Fibroblast of peridontal ligament (primary cell): ENCODE results near the gene CRIP2.

Experiments used
- DNase-seq: peaks from one replicate; pipeline ENCODE4 v3.0.0-alpha.2; 2010; ENCODE audit errors: extremely low read depth

The CRIP2 gene, protein sequence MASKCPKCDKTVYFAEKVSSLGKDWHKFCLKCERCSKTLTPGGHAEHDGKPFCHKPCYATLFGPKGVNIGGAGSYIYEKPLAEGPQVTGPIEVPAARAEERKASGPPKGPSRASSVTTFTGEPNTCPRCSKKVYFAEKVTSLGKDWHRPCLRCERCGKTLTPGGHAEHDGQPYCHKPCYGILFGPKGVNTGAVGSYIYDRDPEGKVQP

DNA sequence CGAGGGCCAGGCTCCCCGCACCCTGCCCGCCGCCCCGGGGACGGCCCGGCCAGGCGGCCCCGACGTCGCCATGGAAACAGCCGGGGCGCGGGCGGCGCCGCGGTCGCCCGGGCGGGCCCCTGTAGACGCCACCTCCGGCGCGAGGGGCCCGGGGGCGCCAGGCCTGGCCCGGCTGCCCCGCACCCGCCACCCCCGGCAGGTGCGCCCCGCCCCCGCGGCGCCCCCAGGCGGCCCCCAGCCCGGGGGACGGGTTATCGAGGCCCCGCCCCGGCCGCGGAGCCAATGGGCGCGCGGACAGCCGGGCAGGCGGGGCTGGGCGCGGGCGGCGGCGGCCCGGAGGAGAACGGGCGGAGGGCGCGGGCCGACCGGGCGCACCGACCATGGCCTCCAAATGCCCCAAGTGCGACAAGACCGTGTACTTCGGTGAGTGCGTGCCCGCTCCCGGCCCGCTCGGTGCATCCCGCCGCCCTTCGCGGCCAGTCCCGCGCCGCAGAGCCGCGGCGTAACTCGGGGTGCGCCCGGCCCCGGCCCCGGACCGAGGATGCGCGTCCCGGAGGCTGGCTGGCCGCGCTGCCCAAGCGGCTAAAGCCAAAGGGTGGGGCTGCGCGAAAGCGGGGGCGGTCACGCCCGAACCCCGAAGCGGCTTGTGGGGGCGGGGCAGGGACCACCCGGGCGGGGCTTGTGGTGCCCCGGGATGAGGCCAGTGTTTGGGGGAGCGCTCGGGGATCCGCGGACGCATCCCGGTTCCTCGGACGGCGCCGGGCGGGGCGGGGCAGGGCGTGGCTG, at the start of gene CRIP2:
CRIP2 (plus strand) TSS at position 339 of the 786 bp plus-strand sequence; CDS start at position 381, 42 bp downstream.
- no peak for DNase-seq

GRCh38 chr14:105424861-105425260, 49.8 kb upstream of the CRIP2 start:
- DNase-seq = no peak

- DNase-seq = no peak
Measured at GRCh38 chr14:105425823-105426247, 48.8 kb upstream of the CRIP2 start.

DNA sequence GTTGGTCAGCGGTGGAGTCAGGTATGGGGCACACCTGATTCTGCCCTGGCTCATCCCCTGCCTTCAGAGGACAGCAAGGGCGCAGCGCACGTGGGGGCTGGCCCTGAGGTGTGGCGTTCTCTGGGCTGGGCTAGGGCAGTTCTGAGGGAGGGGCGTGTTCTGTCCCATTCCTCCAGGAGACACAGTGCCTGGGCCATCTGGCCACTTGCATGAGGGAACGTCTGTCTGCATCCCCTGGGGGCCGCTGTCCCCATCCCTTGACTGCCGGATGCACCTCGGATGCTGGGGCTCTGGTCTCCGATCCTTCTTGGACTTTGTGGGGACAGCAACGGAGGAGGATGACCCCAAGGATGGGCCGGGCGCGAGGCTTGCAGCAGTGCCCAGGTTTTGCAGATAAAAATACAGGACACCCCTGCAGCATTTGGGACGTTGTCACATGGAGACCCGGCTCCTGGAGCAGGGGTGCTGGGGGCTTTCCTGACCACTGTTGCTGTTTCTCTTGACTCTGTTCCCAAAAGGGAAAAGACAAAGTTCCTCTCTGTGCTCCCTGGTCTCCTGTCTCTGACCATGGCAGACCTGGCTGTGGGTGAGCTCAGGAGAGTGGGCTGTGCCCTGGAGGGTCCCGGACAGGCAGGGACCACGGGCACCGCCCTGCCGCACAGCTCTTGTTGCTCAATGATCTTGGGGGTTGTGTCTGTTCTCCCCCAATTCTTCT, 48.0 kb upstream of the CRIP2 start:
- DNase-seq = no peak

GRCh38 chr14:105427412-105427811, 47.2 kb upstream of the CRIP2 start:
- no peak for DNase-seq

- DNase-seq = no peak
Measured at GRCh38 chr14:105427936-105428485, 46.6 kb upstream of the CRIP2 start.

DNA sequence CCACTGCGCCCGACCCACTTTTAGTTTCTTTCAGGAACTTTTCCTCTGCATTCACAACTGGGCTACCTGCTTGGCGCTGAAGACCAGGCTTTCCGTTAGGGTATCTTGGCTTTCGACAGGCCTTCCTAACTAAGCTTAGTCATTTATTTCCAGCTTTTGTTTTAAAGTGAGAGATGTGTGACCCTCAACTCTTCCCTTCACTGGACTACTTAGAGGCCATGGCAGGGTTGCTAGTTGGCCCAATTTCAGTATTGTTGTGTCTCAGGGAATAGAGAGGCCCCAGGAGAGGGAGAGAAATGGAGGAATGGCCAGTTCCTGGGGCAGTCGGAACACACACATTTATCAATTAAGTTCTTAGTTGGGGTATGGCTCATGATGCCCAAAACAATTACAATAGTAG, 44.6 kb upstream of the CRIP2 start:
- no peak for DNase-seq

DNA sequence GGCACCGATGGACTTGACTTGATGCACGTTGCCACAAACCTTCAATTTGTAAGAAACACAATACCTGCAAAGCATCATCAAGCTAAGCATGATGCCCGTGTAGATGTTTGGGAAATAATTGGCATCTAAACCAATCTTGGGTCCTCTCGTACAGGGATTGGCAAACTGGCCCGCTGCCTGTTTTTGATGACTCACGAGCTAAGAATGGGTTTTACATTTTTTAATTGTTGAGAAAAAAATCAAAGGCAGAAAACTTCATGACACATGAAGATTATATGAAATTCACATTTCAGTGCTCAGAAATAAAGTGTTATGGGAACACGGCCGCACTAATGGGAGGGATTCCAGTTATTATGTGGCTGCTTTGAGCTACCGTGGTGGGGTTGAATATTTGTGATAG, 44.1 kb upstream of the CRIP2 start:
- DNase-seq = peak; percentile 64

- no peak for DNase-seq
Measured at GRCh38 chr14:105431256-105431655, 43.4 kb upstream of the CRIP2 start.

DNA sequence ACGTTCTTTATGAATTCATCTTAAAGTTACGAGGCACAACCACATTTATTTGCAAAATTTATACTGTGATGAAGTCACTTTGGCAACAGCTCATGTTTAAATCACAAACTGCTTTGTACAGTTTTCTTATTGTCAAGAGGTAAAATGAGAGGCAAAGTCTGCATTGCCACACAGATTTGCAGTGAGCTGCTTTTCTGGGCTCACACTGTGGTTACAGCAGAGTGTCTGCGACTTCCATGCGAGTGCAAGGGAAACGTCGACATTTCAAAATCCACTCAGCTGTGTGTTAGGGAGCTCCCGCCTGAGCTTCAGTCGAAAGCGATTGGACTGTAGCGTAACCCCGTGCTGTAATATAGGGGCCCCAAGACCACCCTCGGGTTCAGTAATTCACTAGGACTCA, 42.0 kb upstream of the CRIP2 start:
- no peak for DNase-seq

- no peak for DNase-seq
Measured at GRCh38 chr14:105433161-105433605, 41.4 kb upstream of the CRIP2 start.

- no peak for DNase-seq
Measured at GRCh38 chr14:105436402-105436801, 38.2 kb upstream of the CRIP2 start.

- no peak for DNase-seq
Measured at GRCh38 chr14:105436891-105437722, 37.5 kb upstream of the CRIP2 start.

GRCh38 chr14:105437723-105438500, 36.7 kb upstream of the CRIP2 start:
- DNase-seq = no peak

- no peak for DNase-seq
Measured at GRCh38 chr14:105439179-105439578, 35.4 kb upstream of the CRIP2 start.

- no peak for DNase-seq
Measured at GRCh38 chr14:105439710-105440553, 34.7 kb upstream of the CRIP2 start.

DNA sequence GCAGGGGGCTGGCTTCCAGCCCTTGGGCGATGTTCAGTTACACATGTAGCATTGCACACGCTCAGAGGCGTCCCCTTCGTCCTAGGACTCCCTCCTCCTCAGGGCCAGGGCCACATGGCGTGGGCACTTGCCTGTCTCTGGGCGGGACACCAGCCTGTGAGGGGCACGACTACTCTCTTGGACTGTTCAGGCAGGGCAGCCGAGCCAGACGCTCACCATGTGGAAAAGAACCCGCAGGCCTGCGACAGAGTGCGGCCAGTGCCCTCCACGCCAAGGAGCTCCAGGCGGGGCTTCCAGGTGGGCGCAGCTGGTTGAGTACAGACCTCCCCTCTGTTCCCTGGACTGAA, 34.1 kb upstream of the CRIP2 start:
- no peak for DNase-seq

GRCh38 chr14:105440992-105441391, 33.6 kb upstream of the CRIP2 start:
- no peak for DNase-seq

DNA sequence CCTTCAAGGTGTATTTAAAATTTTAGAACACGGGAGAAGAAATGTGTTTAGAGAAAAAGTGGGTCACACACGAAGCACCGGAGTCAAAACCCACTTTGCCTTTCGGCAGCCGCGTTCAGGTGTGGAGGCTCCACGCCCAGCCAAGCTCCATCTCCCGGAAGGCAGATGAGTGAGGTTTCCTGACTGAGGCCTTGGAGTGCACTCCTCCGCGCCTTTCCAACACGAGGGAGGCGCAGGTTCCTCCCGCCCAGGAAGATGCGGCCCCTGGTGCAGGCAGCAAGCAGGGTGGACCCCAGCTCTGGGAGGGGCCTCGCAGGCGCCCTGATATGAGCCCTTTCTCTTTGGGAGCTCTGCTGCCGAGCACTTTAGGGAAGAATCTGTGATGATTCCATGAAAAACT, 32.5 kb upstream of the CRIP2 start:
- DNase-seq = no peak

GRCh38 chr14:105442834-105443233, 31.8 kb upstream of the CRIP2 start:
- no peak for DNase-seq
